PC-9 (cell line): Measurements from ENCODE around the gene GMDS. TPM values are rescaled to one million over a fixed set of nuclear protein-coding genes. Genes with fewer than 3 reads are reported as not detected.
A peak's percentile ranks its signal among the peaks of the same experiment; 100 is the strongest.

Experiments
- BruUV-seq: library from RNA; stranded (reverse); fragments of 400-500 nt; replicated peaks from 2 replicates; lab custom pipeline; 2021; lab: Mats Ljungman, UMichigan
- CTCF ChIA-PET: fragments of 300-600 bp; sonication (Branson Sonifier 250); formaldehyde crosslinking; loops from one replicate; lab custom pipeline; 2022; ENCODE audit warnings: antibody characterized with exemption; lab: Charles Lee
- POLR2A ChIA-PET: fragments of 300-600 bp; sonication (Branson Sonifier 250); formaldehyde crosslinking; loops from one replicate; lab custom pipeline; 2022; ENCODE audit warnings: antibody characterized with exemption; ENCODE audit not compliant: unreplicated experiment; lab: Charles Lee
- DNase-seq, 2 experiments: peaks; one replicate each; pipeline versions ENCODE4 v3.0.0 to v3.0.0-alpha.2; 2015 to 2022; ENCODE audit warnings: mixed read lengths in 1 of 2
- H2AFZ ChIP-seq: fragments of 200-600 bp; sonication (generic); 2 replicates; pipeline ENCODE4 v1.8.1; 2017; ENCODE audit warnings: antibody characterized with exemption
- H3F3A ChIP-seq: fragments of 200-600 bp; sonication (generic); 2 replicates; pipeline ENCODE4 v1.8.1; 2017; ENCODE audit warnings: antibody characterized with exemption, mild to moderate bottlenecking, low read depth; ENCODE audit not compliant: insufficient read depth
- H3K27ac ChIP-seq: fragments of 200-600 bp; sonication (generic); 2 replicates; pipeline ENCODE4 v1.6.1; 2016; ENCODE audit warnings: mixed run types
- H3K27me3 ChIP-seq: fragments of 200-600 bp; sonication (generic); 2 replicates; pipeline ENCODE4 v1.6.1; 2016; ENCODE audit warnings: low read depth, mixed run types; ENCODE audit not compliant: insufficient read depth
- H3K36me3 ChIP-seq: fragments of 200-600 bp; sonication (generic); 2 replicates; pipeline ENCODE4 v1.6.1; 2016; ENCODE audit warnings: low read depth, mixed run types
- H3K4me1 ChIP-seq: fragments of 200-600 bp; sonication (generic); replicated peaks from 2 replicates; pipeline ENCODE4 v1.6.1; 2016; ENCODE audit warnings: mixed run types; ENCODE audit not compliant: insufficient read depth
- H3K4me2 ChIP-seq: fragments of 200-600 bp; sonication (generic); 2 replicates; pipeline ENCODE4 v1.6.1; 2017; ENCODE audit warnings: mixed run types
- H3K4me3 ChIP-seq: fragments of 200-600 bp; sonication (generic); 2 replicates; pipeline ENCODE4 v1.6.1; 2016; ENCODE audit warnings: mixed run types
- H3K79me2 ChIP-seq: fragments of 200-600 bp; sonication (generic); 2 replicates; pipeline ENCODE4 v1.6.1; 2017; ENCODE audit warnings: low read depth, mixed run types
- H3K9me2 ChIP-seq: fragments of 200-600 bp; sonication (generic); 2 replicates; pipeline ENCODE4 v1.8.1; 2017; ENCODE audit warnings: mild to moderate bottlenecking; ENCODE audit not compliant: insufficient read depth
- H3K9me3 ChIP-seq: fragments of 200-600 bp; sonication (generic); 2 replicates; pipeline ENCODE4 v1.8.1; 2016; ENCODE audit warnings: low read depth; ENCODE audit not compliant: insufficient read depth
- H4K20me1 ChIP-seq: fragments of 200-600 bp; sonication (generic); 2 replicates; pipeline ENCODE4 v1.8.1; 2017; ENCODE audit not compliant: insufficient read depth
- EZH2 ChIP-seq: fragments of 200-600 bp; sonication (generic); IDR thresholded peaks from 2 replicates; pipeline ENCODE4 v1.8.0; 2017; ENCODE audit warnings: antibody characterized with exemption, low read depth
- intact Hi-C: fragments of 100-400 bp; cut with micrococcal nuclease; formaldehyde crosslinking; loops from one replicate; pipeline ENCODE4 v1.10.0; 2022; ENCODE audit not compliant: unreplicated experiment
- total RNA-seq: library from RNA; stranded (reverse); gene quantifications from 2 replicates; pipeline ENCODE4 v1.2.3, GENCODE V29; 2021
- TF ChIP-seq, protein P1 (sequence below): fragments of 200-600 bp; sonication (generic); conservative IDR thresholded peaks from 2 replicates; pipeline ENCODE4 v1.6.1; 2017; ENCODE audit warnings: mixed run types, antibody characterized with exemption, mild to moderate bottlenecking, moderate library complexity

Gene GMDS
- total RNA-seq, 1 experiment from 2014 or later = 30.1 TPM

DNA sequence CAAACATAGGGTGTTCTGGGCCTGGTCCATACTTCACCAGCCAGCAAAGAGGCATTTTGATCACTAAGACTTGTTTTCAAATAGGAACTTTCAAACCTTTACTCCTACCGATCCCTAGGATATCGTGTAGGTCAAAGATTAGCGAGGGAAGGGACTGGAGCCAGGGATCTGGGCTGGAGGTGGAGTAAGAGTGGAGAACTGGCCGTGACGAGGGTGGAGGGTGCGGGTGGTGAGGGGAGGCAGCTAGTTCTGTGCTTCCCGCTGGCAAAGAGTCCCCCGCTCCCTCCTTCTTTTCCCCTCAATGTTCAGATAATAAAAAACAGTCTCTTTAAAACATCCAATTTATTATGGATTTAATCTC, 446.5 kb downstream of the GMDS start:
- no peaks in the 10 kb centered on the region for H3K79me2 ChIP-seq
- no peak overlapping the region for H3K27ac ChIP-seq
- H3F3A ChIP-seq = no peaks in the 10 kb centered on the region
- no peaks in the 10 kb centered on the region for H3K36me3 ChIP-seq
- no peak overlapping the region for H3K4me3 ChIP-seq
- POLR2A ChIA-PET = no interaction called here
- no peak for TF ChIP-seq EZH2
- TF ChIP-seq, protein P1, sequence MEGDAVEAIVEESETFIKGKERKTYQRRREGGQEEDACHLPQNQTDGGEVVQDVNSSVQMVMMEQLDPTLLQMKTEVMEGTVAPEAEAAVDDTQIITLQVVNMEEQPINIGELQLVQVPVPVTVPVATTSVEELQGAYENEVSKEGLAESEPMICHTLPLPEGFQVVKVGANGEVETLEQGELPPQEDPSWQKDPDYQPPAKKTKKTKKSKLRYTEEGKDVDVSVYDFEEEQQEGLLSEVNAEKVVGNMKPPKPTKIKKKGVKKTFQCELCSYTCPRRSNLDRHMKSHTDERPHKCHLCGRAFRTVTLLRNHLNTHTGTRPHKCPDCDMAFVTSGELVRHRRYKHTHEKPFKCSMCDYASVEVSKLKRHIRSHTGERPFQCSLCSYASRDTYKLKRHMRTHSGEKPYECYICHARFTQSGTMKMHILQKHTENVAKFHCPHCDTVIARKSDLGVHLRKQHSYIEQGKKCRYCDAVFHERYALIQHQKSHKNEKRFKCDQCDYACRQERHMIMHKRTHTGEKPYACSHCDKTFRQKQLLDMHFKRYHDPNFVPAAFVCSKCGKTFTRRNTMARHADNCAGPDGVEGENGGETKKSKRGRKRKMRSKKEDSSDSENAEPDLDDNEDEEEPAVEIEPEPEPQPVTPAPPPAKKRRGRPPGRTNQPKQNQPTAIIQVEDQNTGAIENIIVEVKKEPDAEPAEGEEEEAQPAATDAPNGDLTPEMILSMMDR = no peak
- H2AFZ ChIP-seq = no peak overlapping the region
- no peak overlapping the region for H3K4me2 ChIP-seq
- no peaks in the 10 kb centered on the region for H3K27me3 ChIP-seq
- H3K9me2 ChIP-seq = no peaks in the 10 kb centered on the region
- no TSS peak for BruUV-seq
- CTCF ChIA-PET = no interaction called here
- intact Hi-C loops = no loop called here
- H4K20me1 ChIP-seq = no peaks in the 10 kb centered on the region
- peaks cover 11% of the 10 kb centered on the region for H3K4me1 ChIP-seq
- no peak for DNase-seq
- no peaks in the 10 kb centered on the region for H3K9me3 ChIP-seq

DNA sequence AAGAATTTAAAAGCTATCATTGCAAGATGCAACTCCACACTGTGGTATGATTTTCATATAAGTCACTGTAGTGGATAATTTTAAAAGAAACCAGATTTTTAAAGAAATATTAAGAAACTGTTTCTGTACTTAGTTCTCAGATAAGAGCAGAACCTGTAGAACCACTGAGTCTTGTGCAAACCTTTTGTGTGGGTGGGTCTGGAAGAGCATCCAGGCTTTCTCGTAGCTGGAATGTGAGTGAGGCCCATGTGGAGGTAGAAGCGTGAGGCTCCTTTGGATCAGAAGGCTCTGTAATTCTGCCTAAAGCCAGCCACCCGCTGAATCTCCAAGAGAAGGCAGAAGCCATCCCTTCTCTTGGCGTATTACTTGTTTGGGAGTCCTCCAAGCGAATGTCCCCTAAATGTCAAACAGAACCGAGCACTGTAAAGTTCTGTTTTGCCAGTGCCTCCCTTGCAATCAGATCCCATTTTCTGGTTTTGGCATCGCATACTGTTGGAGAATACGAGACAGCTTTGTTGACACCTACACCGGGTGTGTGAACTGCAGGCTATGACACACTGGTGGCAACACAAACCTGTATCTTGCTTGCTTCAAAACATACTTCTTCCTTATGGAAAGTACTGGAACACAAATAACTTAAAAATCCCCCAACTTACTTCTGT, 447.0 kb downstream of the GMDS start:
- CTCF ChIA-PET = interaction anchor here (0.5 kb wide), 1 partner anchor 290 kb away, joined by 4 read pairs; no protein-coding TSS in a partner anchor
- no peak for DNase-seq
- H3F3A ChIP-seq = no peaks in the 10 kb centered on the region
- H3K27me3 ChIP-seq = no peaks in the 10 kb centered on the region
- intact Hi-C loops = no loop called here
- H3K36me3 ChIP-seq = no peaks in the 10 kb centered on the region
- H3K9me3 ChIP-seq = no peaks in the 10 kb centered on the region
- H2AFZ ChIP-seq = no peak overlapping the region
- TF ChIP-seq, protein P1 = no peak
- TF ChIP-seq EZH2 = no peak
- no peaks in the 10 kb centered on the region for H4K20me1 ChIP-seq
- H3K4me2 ChIP-seq = peak overlapping the region; percentile 38
- H3K9me2 ChIP-seq = no peaks in the 10 kb centered on the region
- no TSS peak for BruUV-seq
- H3K4me3 ChIP-seq = no peak overlapping the region
- H3K79me2 ChIP-seq = no peaks in the 10 kb centered on the region
- POLR2A ChIA-PET = no interaction called here
- H3K4me1 ChIP-seq = peaks cover 11% of the 10 kb centered on the region
- H3K27ac ChIP-seq = peak overlapping the region; percentile 35; the same call in 1 of the 2 replicates

DNA sequence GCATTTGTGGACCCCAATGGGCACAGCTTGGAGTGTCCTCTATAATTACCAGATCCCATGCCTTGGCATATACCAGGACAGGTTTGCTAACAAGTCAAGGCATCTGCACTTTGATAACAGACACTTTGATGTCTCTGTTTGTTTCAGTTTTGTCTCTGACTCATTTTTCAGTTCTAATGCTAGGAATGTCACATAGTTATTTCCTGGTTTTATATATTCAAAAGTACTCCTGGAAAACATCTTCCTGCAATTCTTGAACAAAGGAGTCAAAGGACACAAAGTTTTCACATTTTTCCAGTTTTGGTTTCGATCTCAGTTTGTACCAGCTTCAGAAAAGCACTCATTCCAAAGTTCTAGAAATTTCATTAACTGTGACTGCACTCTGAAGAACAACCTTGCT, 447.6 kb downstream of the GMDS start:
- H4K20me1 ChIP-seq = no peaks in the 10 kb centered on the region
- DNase-seq = peak in 1 of 2 experiments; percentile 74
- no peak for TF ChIP-seq EZH2
- TF ChIP-seq, protein P1 = no peak
- no peaks in the 10 kb centered on the region for H3K9me2 ChIP-seq
- no peaks in the 10 kb centered on the region for H3K9me3 ChIP-seq
- BruUV-seq = no TSS peak
- ChIA-PET CTCF (no interaction called here), POLR2A (interaction anchor here (0.6 kb wide), 3 partner anchors 74 to 189 kb away, joined by 3 to 12 read pairs (median 9); no protein-coding TSS in a partner anchor)
- H3K4me1 ChIP-seq = peaks cover 11% of the 10 kb centered on the region
- no peaks in the 10 kb centered on the region for H3K79me2 ChIP-seq
- intact Hi-C loops = no loop called here
- no peaks in the 10 kb centered on the region for H3F3A ChIP-seq
- H3K4me2 ChIP-seq = peak overlapping the region; percentile 38
- no peak overlapping the region for H3K4me3 ChIP-seq
- H3K27ac ChIP-seq = peak overlapping the region; percentile 35; the same call in 1 of the 2 replicates
- no peak overlapping the region for H2AFZ ChIP-seq
- no peaks in the 10 kb centered on the region for H3K36me3 ChIP-seq
- H3K27me3 ChIP-seq = no peaks in the 10 kb centered on the region
